NOMO-1 (cell line): ENCODE data around the gene WDR3.
"Not testable (repeated sequence)": the region's sequence is repeated elsewhere in the genome, so short reads cannot be mapped to it uniquely, and the experiment has no call there.

Experiments
- DNase-seq, 2 experiments: peaks; one replicate each; lab custom pipeline; 2025; ENCODE audit not compliant: unreplicated experiment in 2 of 2; lab: John Stamatoyannopoulos, UW

Gene WDR3

DNA sequence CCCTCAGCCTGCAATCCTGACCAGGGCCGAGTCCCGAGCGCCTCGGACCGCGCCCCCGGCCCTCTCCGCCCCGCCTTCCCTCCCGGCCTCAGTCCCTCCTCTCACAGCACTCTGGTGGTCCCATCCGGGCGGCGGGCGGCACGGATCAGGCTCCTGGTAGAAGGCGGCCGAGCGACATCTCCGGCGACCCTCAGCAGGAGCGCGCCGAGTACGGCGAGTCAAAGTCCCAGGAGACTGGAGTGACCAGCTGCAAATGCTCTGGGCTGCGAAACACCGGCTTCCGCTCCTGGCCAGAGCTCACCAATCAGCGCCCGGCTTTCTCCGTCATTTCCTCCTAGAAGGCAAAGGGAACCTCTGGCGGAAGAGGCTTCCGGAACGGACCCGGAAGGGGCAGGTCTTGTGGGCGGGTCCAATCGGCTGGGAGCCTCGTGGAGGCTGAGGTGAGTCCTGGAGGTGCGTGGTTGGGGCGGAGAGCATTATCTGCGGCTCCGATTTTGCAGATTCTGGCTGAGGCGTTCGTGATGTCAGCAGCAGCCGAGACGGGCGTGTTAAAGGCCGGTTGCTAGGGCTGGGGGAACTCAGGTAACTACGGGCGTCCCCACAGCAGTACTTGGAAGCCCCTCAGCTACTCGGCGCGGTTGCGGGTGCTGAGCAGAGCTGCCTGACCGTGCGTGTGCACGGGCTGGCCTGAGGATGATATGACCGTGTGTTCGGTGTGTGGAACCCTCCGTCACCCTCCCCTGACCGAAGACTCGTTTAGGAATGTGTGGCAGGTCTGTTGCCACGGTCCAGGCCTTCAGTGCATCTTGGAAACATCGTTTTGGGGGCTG, at the start of gene WDR3, which contains the start of gene GDAP2:
TSS of gene WDR3 (plus strand) at position 397 of the 830 bp plus-strand sequence. CDS start 3,581 bp downstream, outside the sequence.
TSS of gene GDAP2 (minus strand) at position 279 of the 830 bp plus-strand sequence. CDS start 9,264 bp downstream, outside the sequence.
- DNase-seq: peak; percentile 95 to 96

GRCh38 chr1:117883616-117884015, 45.9 kb upstream of the WDR3 start:
- no peak for DNase-seq

GRCh38 chr1:117886101-117886795, 43.3 kb upstream of the WDR3 start:
- no peak for DNase-seq

DNA sequence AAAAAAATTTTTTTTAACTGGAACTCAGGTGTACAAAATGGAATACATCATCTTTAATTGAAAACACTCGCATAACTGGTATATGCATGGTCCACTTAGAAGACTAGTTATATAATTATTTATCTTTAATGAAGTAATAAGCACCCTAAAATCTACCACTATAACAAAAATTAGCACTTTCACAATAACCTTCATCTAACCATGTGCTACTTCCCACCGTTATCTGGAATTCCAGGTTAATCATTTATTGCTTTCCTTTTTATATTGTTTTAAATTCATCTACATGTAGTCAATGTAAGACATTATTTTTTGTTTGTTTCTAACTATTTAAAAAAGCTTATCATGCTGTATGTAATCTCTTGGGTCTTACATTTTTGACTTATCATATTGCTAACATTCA, 39.1 kb upstream of the WDR3 start:
- DNase-seq: no peak

GRCh38 chr1:117892512-117892911, 37.0 kb upstream of the WDR3 start:
- no peak for DNase-seq

DNA sequence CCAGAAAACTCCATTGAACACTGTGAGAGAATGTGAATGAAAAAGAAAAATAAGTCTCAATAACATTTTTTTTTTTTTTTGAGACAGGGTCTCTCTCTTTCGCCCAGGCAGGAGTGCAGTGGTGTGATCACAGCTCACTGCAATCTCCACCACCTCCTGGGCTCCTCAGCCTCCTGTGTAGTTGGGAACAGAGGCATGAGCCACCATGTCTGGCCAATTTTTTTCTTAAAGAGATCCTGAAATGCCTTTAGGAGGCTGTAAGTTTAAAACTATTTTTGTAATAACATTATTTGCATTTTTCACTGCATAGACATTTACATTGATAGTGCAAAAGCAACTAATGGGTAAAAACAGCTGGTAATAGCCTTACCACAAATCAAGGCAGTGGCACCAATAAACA, 35.5 kb upstream of the WDR3 start:
- DNase-seq: no peak

GRCh38 chr1:117895482-117896114, 33.9 kb upstream of the WDR3 start:
- DNase-seq: peak; percentile 0 to 55

DNA sequence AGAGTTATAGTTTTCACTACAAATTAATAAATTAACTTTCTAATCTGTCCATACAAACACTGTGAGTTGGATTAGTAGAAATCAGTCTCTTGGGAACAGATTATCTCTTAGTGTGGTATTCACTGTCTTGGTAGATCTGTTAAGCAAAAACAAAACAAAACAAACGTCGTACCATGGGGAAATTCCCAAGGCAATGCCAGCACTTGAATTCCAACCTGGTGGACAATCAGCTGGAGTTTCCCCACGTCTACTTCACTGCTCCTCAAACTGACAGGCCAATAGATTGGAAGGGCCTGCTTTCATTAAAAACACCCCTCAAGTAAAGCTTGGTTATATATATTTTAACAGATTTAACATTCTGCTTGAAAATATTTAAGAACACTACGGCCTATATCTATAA, 32.0 kb upstream of the WDR3 start:
- no peak for DNase-seq

- no peak for DNase-seq
Measured at GRCh38 chr1:117899801-117900200, 29.7 kb upstream of the WDR3 start.

DNA sequence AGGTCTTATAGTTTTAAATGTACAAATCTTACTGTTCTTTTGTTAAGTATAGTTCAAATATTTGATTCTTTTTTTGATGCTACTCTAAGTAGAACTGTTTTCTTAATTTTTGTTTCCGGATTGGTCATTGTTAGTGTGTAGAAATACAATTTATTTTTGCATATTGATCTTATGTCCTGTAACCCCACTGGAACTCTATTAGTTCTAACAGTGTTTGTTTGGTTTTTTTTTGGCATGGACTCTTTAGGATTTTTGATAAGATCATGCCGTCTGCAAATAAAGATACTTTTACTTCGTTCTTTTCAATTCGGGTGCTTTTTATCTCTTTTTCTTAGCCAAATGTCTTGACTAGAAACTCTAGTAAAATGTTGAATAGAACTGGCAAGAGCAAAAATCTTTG, 26.6 kb upstream of the WDR3 start:
- no peak for DNase-seq

- DNase-seq: no peak
Measured at GRCh38 chr1:117904485-117904884, 25.1 kb upstream of the WDR3 start.

GRCh38 chr1:117905019-117905418, 24.5 kb upstream of the WDR3 start:
- DNase-seq: no peak

- DNase-seq: no peak
Measured at GRCh38 chr1:117911051-117911450, 18.5 kb upstream of the WDR3 start.

- DNase-seq: no peak
Measured at GRCh38 chr1:117919376-117919775, 10.2 kb upstream of the WDR3 start.

- DNase-seq: no peak
Measured at GRCh38 chr1:117921991-117922390, 7.5 kb upstream of the WDR3 start.

GRCh38 chr1:117922717-117923116, 6.8 kb upstream of the WDR3 start:
- DNase-seq: not testable (repeated sequence)

- DNase-seq: peak; percentile 25 to 68
Measured at GRCh38 chr1:117925981-117926380, 3.6 kb upstream of the WDR3 start.

DNA sequence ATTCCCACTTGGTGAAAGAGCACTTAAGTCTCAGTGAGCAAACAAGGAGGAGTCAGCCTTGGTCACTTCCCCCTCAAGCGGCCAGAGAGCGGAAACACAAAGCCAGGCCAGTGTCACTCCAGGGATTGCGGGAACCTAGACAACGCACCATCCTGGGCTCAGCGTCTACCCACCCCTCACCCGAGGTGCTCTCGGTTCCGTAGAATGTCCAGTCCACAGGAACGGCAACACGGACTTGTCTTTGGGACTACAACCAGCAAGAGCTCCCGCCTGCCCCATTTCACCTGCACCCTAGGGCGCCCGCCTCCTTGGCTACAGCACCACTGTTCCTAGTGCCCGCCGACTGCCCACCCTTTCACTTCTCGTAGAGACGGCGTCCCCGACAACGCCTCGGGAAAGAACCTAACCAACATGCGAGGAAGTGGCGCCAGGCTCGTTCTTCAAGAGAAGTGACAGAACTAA, 627 bp upstream of the WDR3 start:
- DNase-seq: peak; percentile 59 to 68

DNA sequence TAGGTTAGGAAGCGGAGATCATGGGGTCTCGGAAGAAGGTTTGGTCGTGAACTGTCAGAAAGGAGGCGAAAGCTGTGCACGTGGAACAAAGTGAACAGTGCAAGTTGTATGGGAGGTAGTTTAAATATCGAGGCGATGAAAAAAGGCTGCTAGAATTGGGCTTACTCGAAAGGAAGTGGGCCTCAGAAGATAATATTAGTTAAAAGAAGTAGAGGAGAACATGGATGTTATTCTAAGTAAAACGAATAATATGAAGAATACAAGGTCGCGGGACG, 571 bp downstream of the WDR3 start:
- DNase-seq: peak in 1 of 2 experiments; percentile 32

DNA sequence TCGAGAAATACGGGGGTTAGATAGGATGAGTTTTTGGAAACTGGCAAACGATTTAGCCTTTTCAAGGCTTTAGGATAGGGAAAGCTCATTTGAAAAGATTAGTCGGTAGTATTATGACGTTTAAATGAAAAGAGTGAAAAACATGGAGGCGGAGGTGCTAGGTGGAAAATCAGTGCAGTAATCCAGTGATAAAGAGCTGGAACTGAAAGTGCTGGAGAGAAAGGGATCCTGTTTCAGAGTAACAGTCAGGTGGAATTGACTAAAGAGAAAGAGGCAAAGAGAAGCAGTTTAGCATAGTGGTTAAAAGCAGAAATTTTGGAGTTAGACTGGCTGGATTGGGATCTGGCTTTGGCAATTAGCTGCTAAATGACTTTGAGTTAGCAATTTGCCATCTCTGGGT, 945 bp downstream of the WDR3 start:
- DNase-seq: peak in 1 of 2 experiments; percentile 16

DNA sequence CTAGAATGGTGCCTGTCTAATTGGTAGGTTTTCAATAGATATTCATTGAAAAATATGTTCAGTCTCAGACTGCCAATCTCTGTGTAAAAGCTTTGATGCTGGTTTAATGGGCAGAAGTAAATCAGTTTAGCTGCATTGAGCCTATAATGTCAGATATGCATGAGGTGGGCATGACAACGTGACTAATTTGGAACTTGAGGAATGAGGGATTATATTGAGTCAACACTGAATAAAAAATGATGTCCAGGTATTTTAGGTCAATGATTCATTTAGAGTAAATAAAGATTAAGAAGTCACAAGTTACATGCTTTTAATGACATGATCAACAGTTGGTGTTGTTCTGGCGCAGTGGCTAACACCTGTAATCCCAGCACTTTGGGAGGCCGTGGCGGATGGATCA, 3.0 kb downstream of the WDR3 start:
- DNase-seq: no peak

- no peak for DNase-seq
Measured at GRCh38 chr1:117933769-117934168, 4.2 kb downstream of the WDR3 start.
